Thoracic aorta (tissue), 2 donors: Measurements from ENCODE around the gene ZFYVE16. TPM values are rescaled to one million over a fixed set of nuclear protein-coding genes. Genes with fewer than 3 reads are reported as not detected.
"Not testable (repeated sequence)": the region's sequence is repeated elsewhere in the genome, so short reads cannot be mapped to it uniquely, and the experiment has no call there.

Source experiments
- ATAC-seq: fragments of 150-250 bp; one replicate; pipeline ENCODE4 v1.8.0; 2017; ENCODE audit warnings: low read depth; ENCODE audit not compliant: insufficient number of reproducible peaks, low FRiP score
- DNase-seq: peaks from one replicate; pipeline ENCODE4 v3.0.0-alpha.2; 2020; ENCODE audit warnings: low spot score
- H3K27ac ChIP-seq, 2 donors: fragments of 200-600 bp; sonication (generic); 1 replicate in 1 of 2; 2 replicates in 1 of 2; pipeline ENCODE4 v1.5.1; 2016; ENCODE audit warnings: mild to moderate bottlenecking in 2 of 2, moderate library complexity in 2 of 2
- H3K27me3 ChIP-seq: fragments of 200-600 bp; sonication (generic); replicated peaks from 2 replicates; pipeline ENCODE4 v1.6.0; 2016; ENCODE audit warnings: mild to moderate bottlenecking; ENCODE audit not compliant: insufficient read depth
- H3K36me3 ChIP-seq: fragments of 200-600 bp; sonication (generic); one replicate; pipeline ENCODE4 v1.5.1; 2016
- H3K4me1 ChIP-seq, 2 donors: fragments of 200-600 bp; sonication (generic); 1 replicate in 1 of 2; 2 replicates in 1 of 2; pipeline versions ENCODE4 v1.5.1 to v1.6.0; 2016; ENCODE audit warnings: low read depth in 2 of 2, mild to moderate bottlenecking in 1 of 2; ENCODE audit not compliant: control insufficient read depth in 1 of 2
- H3K4me3 ChIP-seq: fragments of 200-600 bp; sonication (generic); 2 replicates; pipeline ENCODE4 v1.5.1; 2016; ENCODE audit warnings: mild to moderate bottlenecking
- H3K9me3 ChIP-seq: fragments of 200-600 bp; sonication (generic); 2 replicates; pipeline ENCODE4 v1.5.1; 2016
- total RNA-seq, 2 donors: library from RNA; depleted of rRNA; stranded (reverse); fragments of >200 nt; gene quantifications; one replicate each; pipeline versions ENCODE4 v1.1.0 to v1.2.3, GENCODE V29; 2016
- TF ChIP-seq, protein P1 (sequence below): fragments of 200-600 bp; sonication (generic); IDR thresholded peaks from one replicate; pipeline ENCODE4 v1.5.1; 2019; ENCODE audit warnings: antibody characterized with exemption

Gene ZFYVE16
- total RNA-seq, 2 donors from 2014 or later = 29.0 to 36.8 TPM

DNA sequence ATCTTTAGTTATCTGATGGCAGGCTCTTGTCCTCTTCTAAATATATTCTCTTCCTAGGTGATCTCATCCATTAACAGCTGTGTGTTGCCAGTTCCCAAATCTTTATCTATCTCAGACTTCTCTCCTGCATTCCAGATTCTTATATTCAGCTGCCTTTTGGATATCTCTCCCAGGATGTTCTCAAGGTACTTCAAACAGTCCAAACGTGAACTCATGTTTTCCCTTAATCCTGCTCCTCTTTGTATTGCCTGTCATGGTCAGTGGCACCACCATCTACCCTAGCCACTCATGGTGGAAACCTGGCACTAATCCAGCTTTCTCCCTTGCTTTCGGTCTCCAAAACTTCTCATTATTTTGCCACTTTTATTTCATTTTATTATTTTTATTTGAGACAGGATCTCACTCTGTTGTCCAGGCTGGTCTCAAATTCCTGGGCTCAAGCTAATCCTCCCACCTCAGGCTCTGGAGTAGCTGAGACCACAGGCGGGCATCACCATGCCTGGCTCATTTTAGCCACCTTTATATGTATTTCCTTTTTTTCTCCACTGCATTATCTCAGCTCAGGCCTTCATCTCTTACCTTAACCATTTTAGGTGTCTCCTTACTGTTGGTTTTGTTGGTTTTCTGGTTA, 3.8 kb downstream of the ZFYVE16 start:
- H3K27me3 ChIP-seq = no peaks in the 10 kb centered on the region
- TF ChIP-seq, protein P1, sequence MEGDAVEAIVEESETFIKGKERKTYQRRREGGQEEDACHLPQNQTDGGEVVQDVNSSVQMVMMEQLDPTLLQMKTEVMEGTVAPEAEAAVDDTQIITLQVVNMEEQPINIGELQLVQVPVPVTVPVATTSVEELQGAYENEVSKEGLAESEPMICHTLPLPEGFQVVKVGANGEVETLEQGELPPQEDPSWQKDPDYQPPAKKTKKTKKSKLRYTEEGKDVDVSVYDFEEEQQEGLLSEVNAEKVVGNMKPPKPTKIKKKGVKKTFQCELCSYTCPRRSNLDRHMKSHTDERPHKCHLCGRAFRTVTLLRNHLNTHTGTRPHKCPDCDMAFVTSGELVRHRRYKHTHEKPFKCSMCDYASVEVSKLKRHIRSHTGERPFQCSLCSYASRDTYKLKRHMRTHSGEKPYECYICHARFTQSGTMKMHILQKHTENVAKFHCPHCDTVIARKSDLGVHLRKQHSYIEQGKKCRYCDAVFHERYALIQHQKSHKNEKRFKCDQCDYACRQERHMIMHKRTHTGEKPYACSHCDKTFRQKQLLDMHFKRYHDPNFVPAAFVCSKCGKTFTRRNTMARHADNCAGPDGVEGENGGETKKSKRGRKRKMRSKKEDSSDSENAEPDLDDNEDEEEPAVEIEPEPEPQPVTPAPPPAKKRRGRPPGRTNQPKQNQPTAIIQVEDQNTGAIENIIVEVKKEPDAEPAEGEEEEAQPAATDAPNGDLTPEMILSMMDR = no peak
- H3K4me1 ChIP-seq = peaks cover 4 to 26% of the 10 kb centered on the region in 2 donors
- DNase-seq (no peak), ATAC-seq (no peak)
- no peak overlapping the region for H3K4me3 ChIP-seq
- H3K36me3 ChIP-seq = no peaks in the 10 kb centered on the region
- H3K27ac ChIP-seq = no peak overlapping the region
- no peaks in the 10 kb centered on the region for H3K9me3 ChIP-seq

GRCh38 chr5:80414113-80414512, 6.2 kb downstream of the ZFYVE16 start:
- Histone ChIP-seq H3K27me3 (no peaks in the 10 kb centered on the region), H3K27ac (no peak overlapping the region), H3K9me3 (no peaks in the 10 kb centered on the region), H3K4me1 (peaks cover 4 to 20% of the 10 kb centered on the region in 2 donors), H3K36me3 (no peaks in the 10 kb centered on the region), H3K4me3 (no peak overlapping the region)
- no peak for DNase-seq
- TF ChIP-seq, protein P1 = no peak
- ATAC-seq = no peak

DNA sequence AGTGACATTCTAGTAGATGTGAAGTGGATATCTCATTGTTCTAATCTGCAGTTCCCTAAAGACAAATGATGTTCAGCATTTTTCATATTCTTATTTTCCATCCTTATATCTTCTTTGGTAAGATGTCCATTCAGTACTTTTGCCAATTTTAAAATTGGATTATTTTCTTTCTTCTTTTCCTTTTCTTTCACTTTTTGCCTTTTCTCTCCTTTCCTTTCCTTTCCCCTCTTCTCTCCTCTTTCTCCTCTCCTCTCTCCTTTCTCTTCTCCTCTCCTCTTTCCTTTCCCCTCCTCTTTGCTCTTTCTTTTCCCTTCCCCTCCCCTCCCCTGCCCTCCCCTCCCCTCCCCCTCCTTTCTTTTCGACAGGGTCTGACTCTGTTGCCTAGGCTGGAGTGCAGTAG, 10.1 kb downstream of the ZFYVE16 start:
- TF ChIP-seq, protein P1 = no peak
- DNase-seq = no peak
- no peak for ATAC-seq
- peaks cover 5% of the 10 kb centered on the region for H3K9me3 ChIP-seq
- H3K4me3 ChIP-seq = no peak overlapping the region
- no peaks in the 10 kb centered on the region for H3K27me3 ChIP-seq
- H3K27ac ChIP-seq = no peak overlapping the region
- H3K4me1 ChIP-seq = no peaks in the 10 kb centered on the region
- H3K36me3 ChIP-seq = no peaks in the 10 kb centered on the region

- not testable (repeated sequence) for H3K4me1 ChIP-seq, H3K27ac ChIP-seq, H3K9me3 ChIP-seq, H3K4me3 ChIP-seq, H3K36me3 ChIP-seq, H3K27me3 ChIP-seq, DNase-seq, ATAC-seq
Measured at GRCh38 chr5:80424365-80424764, 16.5 kb downstream of the ZFYVE16 start.

DNA sequence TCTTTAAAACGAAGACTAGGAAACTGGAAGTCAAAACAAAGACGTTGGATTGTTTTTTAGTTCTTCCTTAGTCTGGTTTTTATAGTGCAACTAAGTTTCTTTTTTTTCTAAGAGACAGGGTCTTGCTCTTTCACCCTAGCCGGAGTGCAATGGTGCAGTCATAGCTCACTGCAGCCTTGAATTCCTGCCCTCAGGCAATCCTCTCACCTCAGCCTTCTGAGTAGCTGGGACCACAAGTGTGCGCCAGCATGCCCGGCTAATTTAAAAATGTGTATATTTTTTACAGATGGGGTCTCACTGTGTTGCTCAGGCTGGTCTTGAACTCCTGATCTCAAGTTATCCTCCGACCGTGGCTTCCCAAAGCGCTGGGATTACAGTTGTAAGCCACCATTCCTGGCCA, 27.6 kb downstream of the ZFYVE16 start:
- no peaks in the 10 kb centered on the region for H3K4me1 ChIP-seq
- no peaks in the 10 kb centered on the region for H3K27me3 ChIP-seq
- H3K9me3 ChIP-seq = no peaks in the 10 kb centered on the region
- TF ChIP-seq, protein P1 = no peak
- peaks cover 10% of the 10 kb centered on the region for H3K36me3 ChIP-seq
- ATAC-seq (no peak), DNase-seq (no peak)
- H3K4me3 ChIP-seq = no peak overlapping the region
- H3K27ac ChIP-seq = no peak overlapping the region

DNA sequence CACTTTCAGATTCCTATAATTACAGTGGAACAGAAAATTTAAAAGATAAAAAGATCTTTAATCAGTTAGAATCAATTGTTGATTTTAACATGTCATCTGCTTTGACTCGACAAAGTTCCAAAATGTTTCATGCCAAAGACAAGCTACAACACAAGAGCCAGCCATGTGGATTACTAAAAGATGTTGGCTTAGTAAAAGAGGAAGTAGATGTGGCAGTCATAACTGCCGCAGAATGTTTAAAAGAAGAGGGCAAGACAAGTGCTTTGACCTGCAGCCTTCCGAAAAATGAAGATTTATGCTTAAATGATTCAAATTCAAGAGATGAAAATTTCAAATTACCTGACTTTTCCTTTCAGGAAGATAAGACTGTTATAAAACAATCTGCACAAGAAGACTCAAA, 29.5 kb downstream of the ZFYVE16 start:
- no peak for ATAC-seq
- no peaks in the 10 kb centered on the region for H3K4me1 ChIP-seq
- H3K27ac ChIP-seq = no peak overlapping the region
- H3K4me3 ChIP-seq = no peak overlapping the region
- H3K9me3 ChIP-seq = no peaks in the 10 kb centered on the region
- no peaks in the 10 kb centered on the region for H3K27me3 ChIP-seq
- DNase-seq = no peak
- H3K36me3 ChIP-seq = peaks cover 10% of the 10 kb centered on the region
- TF ChIP-seq, protein P1 = no peak
